Right lobe of liver (tissue), 6 donors: ENCODE data around the gene PLEKHG3. TPM values are rescaled to one million over a fixed set of nuclear protein-coding genes. Genes with fewer than 3 reads are reported as not detected.

Source experiments
- ATAC-seq, 4 donors: fragments of 200-7000 bp; cut with Tn5 transposase; one replicate each; pipeline ENCODE4 v1.9.1; 2020; ENCODE audit warnings: mild to moderate bottlenecking in 4 of 4, moderate library complexity in 4 of 4
- DNase-seq, 3 donors: peaks; one replicate each; pipeline ENCODE4 v3.0.0-alpha.2; 2020
- H3K27ac ChIP-seq, 3 donors: fragments of 200-600 bp; one replicate each; pipeline ENCODE4 v1.8.0; 2022
- H3K27me3 ChIP-seq, 2 donors: fragments of 200-600 bp; one replicate each; pipeline ENCODE4 v1.8.0; 2022
- H3K36me3 ChIP-seq, 4 donors: fragments of 200-600 bp; sonication (generic) in 1 of 4; one replicate each; pipeline versions ENCODE4 v1.5.1 to v1.8.0; 2017 to 2022; ENCODE audit warnings: control low read depth in 1 of 4
- H3K4me1 ChIP-seq, 4 donors: fragments of 200-600 bp; sonication (generic) in 1 of 4; one replicate each; pipeline versions ENCODE4 v1.5.1 to v1.8.0; 2017 to 2022; ENCODE audit warnings: control low read depth in 1 of 4
- H3K4me3 ChIP-seq, 3 donors: fragments of 200-600 bp; one replicate each; pipeline ENCODE4 v1.8.0; 2022
- H3K9me3 ChIP-seq, 4 donors: fragments of 200-600 bp; sonication (generic) in 1 of 4; one replicate each; pipeline versions ENCODE4 v1.5.1 to v1.8.0; 2017 to 2022; ENCODE audit warnings: control low read depth in 1 of 4
- POLR2A ChIP-seq: fragments of 450-650 bp; IDR thresholded peaks from one replicate; pipeline ENCODE4 v1.6.1; 2017; ENCODE audit warnings: antibody characterized with exemption, mild to moderate bottlenecking
- WGBS: methylation state at CpG from one replicate; pipeline ENCODE4 v1.1.6; 2018; ENCODE audit warnings: low coverage, low lambda C conversion rate; ENCODE audit not compliant: insufficient coverage; ENCODE audit errors: missing lambda C conversion rate; 5-methylcytosine and 5-hydroxymethylcytosine counted together
- intact Hi-C, 2 donors: fragments of 100-400 bp; cut with DNase I; formaldehyde crosslinking; loops; one replicate each; pipeline versions ENCODE4 v1.11.2 to v1.14.1; 2022
- total RNA-seq, 6 experiments: library from RNA; depleted of rRNA in 2 of 6; stranded (reverse); fragments of >200 nt in 2 of 6; fragmentation: NEBNext Ultra II Directional in 3 of 6; extraction: Animal tissue kit (Norgen Biotek cat#: 25700) in 3 of 6; gene quantifications; one replicate each; pipeline versions ENCODE4 v1.1.0 to v1.2.4, GENCODE V29; 2016 to 2023
- TF ChIP-seq, protein P1 (sequence below), 4 donors: fragments of 200-600 bp in 3 of 4; fragments of 450-650 bp in 1 of 4; IDR thresholded peaks; one replicate each; pipeline versions ENCODE4 v1.5.1 to v1.8.0; 2016 to 2022; ENCODE audit warnings: antibody characterized with exemption in 4 of 4, mild to moderate bottlenecking in 2 of 4
- donor health status: DM: no; HTN: yes; CAD: no.
- donor health status: DM: no; HTN: no; CAD: no.
- donor health status: DM: no; HTN: no; CAD: no.
- donor health status: DM: no; HTN: yes; CAD: no.
- donor health status: DM: no; HTN: yes; CAD: no.

The PLEKHG3 gene
- total RNA-seq, 6 experiments from 2014 or later, result 25.4 to 49.1 (median 28.0) TPM

GRCh38 chr14:64778104-64778754 is 74.0 kb downstream of the PLEKHG3 start:
- Histone ChIP-seq H3K27me3 (no peaks in the 10 kb centered on the region), H3K4me3 (no peak overlapping the region), H3K27ac (peak overlapping the region in 1 of 3 donors; percentile 14), H3K9me3 (no peaks in the 10 kb centered on the region), H3K4me1 (peaks cover 0 to 19% (median 7%) of the 10 kb centered on the region in 4 donors), H3K36me3 (no peaks in the 10 kb centered on the region)
- ATAC-seq, result peak; percentile 86 to 93 (median 89)
- intact Hi-C loops, result loop anchor here in 1 of 2 donors (10.0 kb wide), 1 partner anchor 97 kb away; the partner anchor contains the start of gene SPTB
- TF ChIP-seq, protein P1, sequence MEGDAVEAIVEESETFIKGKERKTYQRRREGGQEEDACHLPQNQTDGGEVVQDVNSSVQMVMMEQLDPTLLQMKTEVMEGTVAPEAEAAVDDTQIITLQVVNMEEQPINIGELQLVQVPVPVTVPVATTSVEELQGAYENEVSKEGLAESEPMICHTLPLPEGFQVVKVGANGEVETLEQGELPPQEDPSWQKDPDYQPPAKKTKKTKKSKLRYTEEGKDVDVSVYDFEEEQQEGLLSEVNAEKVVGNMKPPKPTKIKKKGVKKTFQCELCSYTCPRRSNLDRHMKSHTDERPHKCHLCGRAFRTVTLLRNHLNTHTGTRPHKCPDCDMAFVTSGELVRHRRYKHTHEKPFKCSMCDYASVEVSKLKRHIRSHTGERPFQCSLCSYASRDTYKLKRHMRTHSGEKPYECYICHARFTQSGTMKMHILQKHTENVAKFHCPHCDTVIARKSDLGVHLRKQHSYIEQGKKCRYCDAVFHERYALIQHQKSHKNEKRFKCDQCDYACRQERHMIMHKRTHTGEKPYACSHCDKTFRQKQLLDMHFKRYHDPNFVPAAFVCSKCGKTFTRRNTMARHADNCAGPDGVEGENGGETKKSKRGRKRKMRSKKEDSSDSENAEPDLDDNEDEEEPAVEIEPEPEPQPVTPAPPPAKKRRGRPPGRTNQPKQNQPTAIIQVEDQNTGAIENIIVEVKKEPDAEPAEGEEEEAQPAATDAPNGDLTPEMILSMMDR (IDR thresholded peaks at IDR 0.05), result no peak
- no peak for TF ChIP-seq POLR2A
- WGBS, result 10% methylated on average over 2 of the region's 7 CpGs
- peak in 2 of 3 donors; percentile 53 to 79 for DNase-seq

DNA sequence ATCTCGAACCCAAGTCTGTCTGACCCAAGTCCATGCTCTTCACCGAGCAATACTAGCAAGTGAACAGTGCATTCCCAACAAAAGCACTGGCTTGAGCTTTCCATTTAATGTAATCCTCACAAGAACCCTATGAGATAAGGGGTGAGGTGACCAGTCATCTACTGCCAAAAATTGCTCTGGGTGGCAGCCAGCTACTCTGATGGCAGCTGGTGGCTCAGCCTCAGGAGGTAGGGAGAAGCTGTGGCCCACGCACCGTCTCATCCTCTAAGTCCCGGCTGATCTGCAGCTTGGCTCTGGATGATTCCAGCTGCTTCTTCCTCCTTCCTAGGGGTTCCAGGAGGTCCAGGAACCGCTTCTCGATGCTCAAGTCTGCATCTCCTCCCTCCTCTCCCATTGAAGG is 75.2 kb downstream of the PLEKHG3 start:
- no peaks in the 10 kb centered on the region for H3K9me3 ChIP-seq
- peak; percentile 55 to 81 (median 70) for ATAC-seq
- H3K27ac ChIP-seq, result no peak overlapping the region
- H3K4me3 ChIP-seq, result no peak overlapping the region
- DNase-seq, result peak in 2 of 3 donors; percentile 55 to 74
- no peaks in the 10 kb centered on the region for H3K27me3 ChIP-seq
- no peak for TF ChIP-seq POLR2A
- TF ChIP-seq, protein P1 (IDR thresholded peaks at IDR 0.05), result no peak
- intact Hi-C loops, result loop anchor here in 1 of 2 donors (10.0 kb wide), 1 partner anchor 95 kb away; the partner anchor contains the start of gene SPTB
- peaks cover 0 to 19% (median 7%) of the 10 kb centered on the region in 4 donors for H3K4me1 ChIP-seq
- WGBS, result 72% methylated on average over 3 of the region's 7 CpGs
- no peaks in the 10 kb centered on the region for H3K36me3 ChIP-seq

- ATAC-seq, result no peak
- Histone ChIP-seq H3K27me3 (no peaks in the 10 kb centered on the region), H3K4me3 (no peak overlapping the region), H3K27ac (no peak overlapping the region), H3K36me3 (no peaks in the 10 kb centered on the region), H3K4me1 (peaks cover 0 to 19% (median 7%) of the 10 kb centered on the region in 4 donors), H3K9me3 (no peaks in the 10 kb centered on the region)
- DNase-seq, result no peak
- no peak for TF ChIP-seq POLR2A
- TF ChIP-seq, protein P1 (IDR thresholded peaks at IDR 0.05), result no peak
- intact Hi-C loops, result no loop called here
- 60% methylated on average over 3 of the region's 11 CpGs for WGBS
Measured at GRCh38 chr14:64782196-64782595, 78.0 kb downstream of the PLEKHG3 start.

DNA sequence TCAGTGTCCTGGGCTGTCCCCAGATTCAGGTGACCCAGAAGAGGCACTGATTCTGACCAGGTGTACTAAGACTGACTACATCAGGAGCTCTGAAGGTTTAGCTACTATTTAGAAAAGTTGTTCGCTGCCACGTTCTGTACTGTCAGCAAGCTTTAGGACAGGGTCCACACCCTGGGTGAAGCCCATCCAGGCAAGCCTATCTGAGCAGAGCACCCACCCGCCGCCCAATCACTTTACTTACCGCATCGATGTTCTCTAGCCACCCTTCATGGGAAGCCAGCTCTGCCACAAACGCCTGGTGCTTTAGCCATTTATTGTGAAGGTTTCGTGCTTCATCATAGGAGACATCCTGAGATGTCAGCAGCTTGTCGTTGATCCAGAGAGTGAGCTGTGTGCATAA is 79.8 kb downstream of the PLEKHG3 start:
- H3K4me1 ChIP-seq, result peaks cover 0 to 6% (median under 1%) of the 10 kb centered on the region in 4 donors
- H3K27ac ChIP-seq, result no peak overlapping the region
- H3K9me3 ChIP-seq, result no peaks in the 10 kb centered on the region
- DNase-seq (no peak), ATAC-seq (no peak)
- no peaks in the 10 kb centered on the region for H3K36me3 ChIP-seq
- no peak for TF ChIP-seq POLR2A
- TF ChIP-seq, protein P1 (IDR thresholded peaks at IDR 0.05), result no peak
- WGBS, result 91% methylated on average over 4 of the region's 9 CpGs
- H3K4me3 ChIP-seq, result no peak overlapping the region
- intact Hi-C loops, result no loop called here
- H3K27me3 ChIP-seq, result no peaks in the 10 kb centered on the region
